Breast epithelium (tissue), 3 donors: ENCODE results near the gene ATOX1.

Source experiments
- POLR2A ChIP-seq: fragments of 450-650 bp; IDR thresholded peaks from one replicate; pipeline ENCODE4 v1.6.1; 2016; ENCODE audit warnings: antibody characterized with exemption, mild to moderate bottlenecking, moderate library complexity
- POLR2AphosphoS5 ChIP-seq, 3 donors: sonication (generic); formaldehyde crosslinking; IDR thresholded peaks; one replicate each; pipeline ENCODE4 v1.6.1; 2017; ENCODE audit warnings: antibody characterized with exemption in 3 of 3
- TF ChIP-seq, protein P1 (sequence below), 3 donors: fragments of 450-650 bp; IDR thresholded peaks; one replicate each; pipeline ENCODE4 v1.5.1; 2016 to 2017; ENCODE audit warnings: antibody characterized with exemption in 3 of 3, mild to moderate bottlenecking in 3 of 3, moderate library complexity in 3 of 3

DNA sequence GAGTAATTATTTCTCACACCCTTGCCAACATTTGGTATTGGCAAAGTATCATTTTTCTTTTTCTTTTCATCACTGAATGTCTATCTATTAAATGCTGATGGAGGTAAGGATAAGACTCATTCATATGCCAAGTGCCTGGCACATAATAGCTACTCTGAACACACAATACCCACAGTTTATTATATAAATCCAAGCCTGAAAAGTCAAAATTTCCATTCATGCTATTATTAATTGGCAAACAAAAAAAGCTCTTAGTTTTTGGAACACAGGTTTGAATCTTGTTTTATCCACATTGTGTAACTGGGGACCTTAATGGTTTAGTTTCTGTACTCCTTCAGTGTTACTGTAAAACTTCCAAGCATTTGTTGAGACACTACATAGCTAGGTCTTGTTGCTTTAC, 6.4 kb upstream of the ATOX1 start:
- TF ChIP-seq POLR2A (no peak), POLR2AphosphoS5 (IDR thresholded peaks at IDR 0.05) (no peak)
- TF ChIP-seq, protein P1, sequence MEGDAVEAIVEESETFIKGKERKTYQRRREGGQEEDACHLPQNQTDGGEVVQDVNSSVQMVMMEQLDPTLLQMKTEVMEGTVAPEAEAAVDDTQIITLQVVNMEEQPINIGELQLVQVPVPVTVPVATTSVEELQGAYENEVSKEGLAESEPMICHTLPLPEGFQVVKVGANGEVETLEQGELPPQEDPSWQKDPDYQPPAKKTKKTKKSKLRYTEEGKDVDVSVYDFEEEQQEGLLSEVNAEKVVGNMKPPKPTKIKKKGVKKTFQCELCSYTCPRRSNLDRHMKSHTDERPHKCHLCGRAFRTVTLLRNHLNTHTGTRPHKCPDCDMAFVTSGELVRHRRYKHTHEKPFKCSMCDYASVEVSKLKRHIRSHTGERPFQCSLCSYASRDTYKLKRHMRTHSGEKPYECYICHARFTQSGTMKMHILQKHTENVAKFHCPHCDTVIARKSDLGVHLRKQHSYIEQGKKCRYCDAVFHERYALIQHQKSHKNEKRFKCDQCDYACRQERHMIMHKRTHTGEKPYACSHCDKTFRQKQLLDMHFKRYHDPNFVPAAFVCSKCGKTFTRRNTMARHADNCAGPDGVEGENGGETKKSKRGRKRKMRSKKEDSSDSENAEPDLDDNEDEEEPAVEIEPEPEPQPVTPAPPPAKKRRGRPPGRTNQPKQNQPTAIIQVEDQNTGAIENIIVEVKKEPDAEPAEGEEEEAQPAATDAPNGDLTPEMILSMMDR (IDR thresholded peaks at IDR 0.05), result no peak
